AG10803 (cell line): ENCODE data around the gene TUFM.
"Not testable (repeated sequence)": the region's sequence is repeated elsewhere in the genome, so short reads cannot be mapped to it uniquely, and the experiment has no call there.

Experiments used
- DNase-seq: peaks from one replicate; pipeline ENCODE4 v3.0.0; 2010; ENCODE audit warnings: low read depth
- H3K4me3 ChIP-seq: 2 replicates; pipeline ENCODE4 v1.5.1; 2011; ENCODE audit warnings: mild to moderate bottlenecking, low read length, control low read depth
- CTCF ChIP-seq: conservative IDR thresholded peaks from 2 replicates; pipeline ENCODE4 v1.5.1; 2011; ENCODE audit warnings: mild to moderate bottlenecking, low read length, control low read depth, inconsistent platforms

Gene TUFM

GRCh38 chr16:28883221-28883996, 37.3 kb upstream of the TUFM start:
- TF ChIP-seq CTCF = no peak
- DNase-seq = no peak
- no peak overlapping the region for H3K4me3 ChIP-seq

GRCh38 chr16:28882551-28883160, 36.5 kb upstream of the TUFM start:
- DNase-seq = no peak
- TF ChIP-seq CTCF = no peak

GRCh38 chr16:28881565-28881964, 35.4 kb upstream of the TUFM start:
- not testable (repeated sequence) for DNase-seq, H3K4me3 ChIP-seq

More at GRCh38 chr16:28882551-28883160, 36.5 kb upstream of the TUFM start:
- H3K4me3 ChIP-seq = no peak overlapping the region

- TF ChIP-seq CTCF = no peak
- no peak for DNase-seq
- no peak overlapping the region for H3K4me3 ChIP-seq
Observed at GRCh38 chr16:28880955-28881354, 34.8 kb upstream of the TUFM start.

- TF ChIP-seq CTCF = no peak
- no peak overlapping the region for H3K4me3 ChIP-seq
- no peak for DNase-seq
Observed at GRCh38 chr16:28880589-28880915, 34.4 kb upstream of the TUFM start.

GRCh38 chr16:28879841-28880588, 33.9 kb upstream of the TUFM start:
- DNase-seq = peak; percentile 72
- TF ChIP-seq CTCF = no peak
- H3K4me3 ChIP-seq = peak overlapping the region; percentile 77

- TF ChIP-seq CTCF = no peak; the same call in 1 of the 2 replicates
- no peak for DNase-seq
- H3K4me3 ChIP-seq = peak overlapping the region; percentile 77
Observed at GRCh38 chr16:28879261-28879840, 33.2 kb upstream of the TUFM start.
